Subcutaneous adipose tissue (tissue), 4 donors: ENCODE data around the gene CTSW. TPM values are rescaled to one million over a fixed set of nuclear protein-coding genes. Genes with fewer than 3 reads are reported as not detected.

ENCODE experiments used
- total RNA-seq, 4 donors: library from RNA; depleted of rRNA; stranded (reverse); fragments of >200 nt; gene quantifications; one replicate each; pipeline ENCODE4 v1.1.0, GENCODE V29; 2016
- TF ChIP-seq, protein P1 (sequence below): fragments of 450-650 bp; IDR thresholded peaks from one replicate; pipeline ENCODE4 v1.5.1; 2016; ENCODE audit warnings: low read depth, mild to moderate bottlenecking, control low read depth, antibody characterized with exemption, moderate library complexity

Gene CTSW
- total RNA-seq, 4 donors from 2014 or later: 1.7 to 5.7 (median 2.9) TPM; not detected in 1

DNA sequence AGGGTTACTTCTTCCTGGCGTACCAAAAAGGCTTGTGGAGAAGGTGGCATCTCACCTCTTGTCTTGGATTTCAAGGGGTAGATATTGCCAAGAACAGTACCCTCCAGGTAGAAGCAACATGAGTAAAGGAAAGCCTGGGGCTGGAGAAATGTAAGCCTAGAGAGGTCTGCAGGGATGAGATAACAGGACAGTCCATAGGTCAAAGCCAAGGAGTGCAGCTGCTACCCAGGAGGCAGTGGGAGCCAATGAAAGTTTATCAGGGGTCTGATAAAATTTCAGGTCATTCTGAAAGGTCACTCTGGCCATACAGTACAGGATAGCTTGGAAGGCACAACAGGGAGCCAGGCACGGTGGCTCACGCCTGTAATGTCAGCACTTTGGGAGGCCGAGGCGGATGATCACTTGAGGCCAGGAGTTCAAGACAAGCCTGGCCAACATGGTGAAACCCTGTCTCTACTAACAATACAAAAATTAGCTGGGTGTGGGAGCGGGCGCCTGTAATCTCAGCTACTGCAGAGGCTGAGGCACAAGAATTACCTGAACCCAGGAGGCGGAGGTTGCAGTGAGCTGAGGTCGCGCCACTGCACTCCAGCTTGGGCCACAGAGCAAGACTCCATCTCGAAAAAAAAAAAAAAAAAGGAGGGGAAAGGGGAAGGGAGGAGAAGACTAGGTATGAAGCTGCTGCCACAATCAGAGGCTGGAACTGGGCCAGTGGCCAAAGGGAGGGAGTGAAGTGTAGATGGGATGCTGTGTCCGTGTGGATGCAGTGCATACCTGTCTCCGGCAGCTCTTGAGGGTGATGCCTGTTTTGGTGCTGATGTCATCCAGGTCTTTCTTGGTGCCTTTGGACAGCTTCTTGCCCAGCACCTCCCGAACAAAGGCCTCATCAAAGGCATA is 7.4 kb downstream of the CTSW start:
- TF ChIP-seq, protein P1, sequence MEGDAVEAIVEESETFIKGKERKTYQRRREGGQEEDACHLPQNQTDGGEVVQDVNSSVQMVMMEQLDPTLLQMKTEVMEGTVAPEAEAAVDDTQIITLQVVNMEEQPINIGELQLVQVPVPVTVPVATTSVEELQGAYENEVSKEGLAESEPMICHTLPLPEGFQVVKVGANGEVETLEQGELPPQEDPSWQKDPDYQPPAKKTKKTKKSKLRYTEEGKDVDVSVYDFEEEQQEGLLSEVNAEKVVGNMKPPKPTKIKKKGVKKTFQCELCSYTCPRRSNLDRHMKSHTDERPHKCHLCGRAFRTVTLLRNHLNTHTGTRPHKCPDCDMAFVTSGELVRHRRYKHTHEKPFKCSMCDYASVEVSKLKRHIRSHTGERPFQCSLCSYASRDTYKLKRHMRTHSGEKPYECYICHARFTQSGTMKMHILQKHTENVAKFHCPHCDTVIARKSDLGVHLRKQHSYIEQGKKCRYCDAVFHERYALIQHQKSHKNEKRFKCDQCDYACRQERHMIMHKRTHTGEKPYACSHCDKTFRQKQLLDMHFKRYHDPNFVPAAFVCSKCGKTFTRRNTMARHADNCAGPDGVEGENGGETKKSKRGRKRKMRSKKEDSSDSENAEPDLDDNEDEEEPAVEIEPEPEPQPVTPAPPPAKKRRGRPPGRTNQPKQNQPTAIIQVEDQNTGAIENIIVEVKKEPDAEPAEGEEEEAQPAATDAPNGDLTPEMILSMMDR: no peak

DNA sequence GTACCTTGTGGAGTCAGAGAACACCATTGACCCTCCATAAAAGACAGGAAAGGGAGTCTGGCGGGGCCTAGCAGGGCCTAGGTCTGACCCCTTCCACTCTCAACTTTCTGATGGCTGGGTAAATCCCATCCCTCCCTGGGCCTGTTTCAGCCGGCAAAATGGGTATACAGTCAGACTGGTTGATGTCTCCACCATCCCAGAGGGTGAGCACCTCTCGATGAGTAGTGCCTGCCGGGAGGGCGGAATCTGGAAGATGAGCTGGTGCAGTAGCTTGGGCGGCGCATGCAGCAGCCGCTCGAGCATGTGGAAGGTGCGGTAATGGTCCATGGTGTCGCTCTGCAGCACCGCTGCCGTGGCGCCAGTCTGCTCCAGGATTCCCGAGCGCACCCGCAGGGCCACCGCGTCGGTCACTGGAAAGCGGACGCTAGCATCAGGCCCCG is 8.1 kb downstream of the CTSW start:
- TF ChIP-seq, protein P1: no peak

DNA sequence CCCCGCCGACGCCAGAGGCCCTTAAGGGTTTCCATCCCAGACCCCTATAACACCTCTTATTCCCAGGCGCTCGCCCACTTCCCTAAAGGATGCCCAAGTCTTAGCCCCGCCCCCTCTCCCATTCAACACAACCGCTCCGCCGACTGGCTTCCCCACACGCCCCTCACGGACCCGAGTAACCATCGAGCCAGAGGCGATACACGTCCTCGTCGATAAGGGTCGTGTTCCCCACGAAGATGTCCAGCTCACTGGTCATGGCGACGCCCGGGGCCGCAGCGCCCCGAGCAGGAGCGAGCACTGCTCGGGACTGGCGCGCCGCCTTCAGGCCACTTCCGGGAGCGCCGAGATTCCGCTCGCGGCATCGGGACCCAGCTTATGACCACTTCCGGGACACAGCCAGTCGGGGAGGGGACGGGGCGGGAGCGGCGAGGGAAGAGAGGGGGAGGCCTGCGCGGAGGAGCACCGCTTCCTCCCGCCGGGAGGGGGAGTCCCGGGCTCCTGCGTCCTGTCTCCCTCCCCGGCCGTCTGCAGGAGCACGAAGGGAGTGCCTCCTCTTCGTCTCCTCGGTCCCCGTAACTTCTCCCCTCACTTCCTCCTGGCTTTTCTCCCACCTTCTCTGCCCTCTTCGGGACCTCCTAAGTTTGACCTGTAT is 8.7 kb downstream of the CTSW start, which contains the start of gene FIBP:
Gene FIBP (minus strand): TSS at position 309 of the 652 bp plus-strand sequence. CDS start 53 bp downstream, at position 256.
- TF ChIP-seq, protein P1: no peak

GRCh38 chr11:65890324-65891218 is 10.9 kb downstream of the CTSW start, which contains the start of gene CCDC85B:
CCDC85B (plus strand) TSS chr11:65890673; CDS start chr11:65890784, 111 bp downstream.
- TF ChIP-seq, protein P1: no peak

DNA sequence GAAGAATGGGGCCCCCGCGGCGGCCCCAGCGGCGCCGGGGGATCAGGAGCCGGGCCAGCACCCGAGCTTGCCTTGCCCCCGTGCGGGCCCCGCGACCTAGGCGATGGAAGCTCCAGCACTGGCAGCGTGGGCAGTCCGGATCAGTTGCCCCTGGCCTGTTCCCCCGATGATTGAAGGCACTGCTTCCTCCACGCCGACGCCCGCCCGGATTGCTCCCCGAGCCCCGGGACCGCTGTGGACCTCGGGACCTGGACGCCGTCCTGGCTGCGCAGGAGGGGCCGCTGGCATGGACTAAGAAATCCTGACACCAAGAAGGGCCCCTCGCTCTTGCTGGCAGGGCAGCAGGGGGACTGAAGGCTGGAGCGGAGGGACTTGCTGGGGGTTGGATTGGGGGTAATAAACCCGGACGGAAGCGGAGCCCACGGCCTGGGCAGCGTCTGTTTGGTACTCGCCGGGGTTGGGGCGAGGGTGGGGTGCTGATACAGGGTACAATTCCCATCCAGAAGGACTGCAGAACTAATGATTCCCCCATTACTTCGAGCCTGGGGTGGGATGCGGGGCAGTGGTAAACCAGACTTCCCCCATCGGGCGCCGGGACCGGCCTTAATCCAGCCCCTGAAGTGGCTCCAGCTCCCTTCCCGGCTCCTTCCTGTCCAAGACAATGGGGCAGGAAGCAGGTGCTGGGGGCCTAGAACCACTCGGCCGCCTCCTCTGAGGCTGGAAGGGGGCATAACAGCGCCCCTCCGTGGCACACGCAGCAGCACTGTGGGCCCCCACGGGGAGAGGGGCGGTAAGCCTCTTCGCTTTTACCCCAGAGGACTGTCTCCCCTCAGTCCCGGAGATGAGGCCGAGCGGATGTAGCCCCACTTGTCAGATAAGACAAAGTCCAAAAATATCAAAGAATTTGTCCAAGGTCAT is 11.8 kb downstream of the CTSW start:
- TF ChIP-seq, protein P1: no peak

GRCh38 chr11:65892661-65893317 is 13.2 kb downstream of the CTSW start:
- TF ChIP-seq, protein P1: no peak
